Ureter (tissue), 1 donor: ENCODE measurements around the gene GIMD1. TPM values are rescaled to one million over a fixed set of nuclear protein-coding genes. Genes with fewer than 3 reads are reported as not detected.

Experiments used
- DNase-seq: peaks from one replicate; pipeline ENCODE4 v3.0.0-alpha.2; 2020; ENCODE audit warnings: low spot score
- total RNA-seq: library from RNA; stranded (reverse); gene quantifications from one replicate; pipeline ENCODE4 v1.2.4, GENCODE V29; 2023
- donor health status: DM: yes; HTN: yes; CAD: no.

The GIMD1 gene
- total RNA-seq, 1 donor from 2014 or later = not detected

GRCh38 chr4:106315476-106315967 is 53.1 kb downstream of the GIMD1 start:
- peak; percentile 60 for DNase-seq

DNA sequence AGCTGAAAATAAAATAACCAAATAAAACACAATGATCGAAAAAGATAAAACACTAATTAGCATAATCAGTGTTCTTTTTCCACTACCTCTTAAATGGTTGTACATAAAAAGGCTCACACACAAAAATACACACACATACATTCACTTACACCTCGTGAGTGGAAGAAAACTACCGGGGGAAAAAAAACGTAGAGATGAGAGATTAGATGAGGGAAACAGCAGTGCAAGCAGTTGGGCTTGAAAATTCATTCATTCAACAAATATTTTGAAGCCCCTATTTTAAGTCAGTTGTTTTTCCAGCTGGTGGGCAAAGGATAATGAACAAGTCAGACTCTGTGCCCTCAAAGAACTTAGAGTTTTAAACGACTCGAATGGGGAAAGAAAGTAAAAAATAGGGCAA is 53.6 kb downstream of the GIMD1 start:
- DNase-seq = no peak

- DNase-seq = no peak
Measured at GRCh38 chr4:106312997-106313522, 55.5 kb downstream of the GIMD1 start.

- DNase-seq = no peak
Measured at GRCh38 chr4:106312377-106312776, 56.2 kb downstream of the GIMD1 start.

Other genes with a start within 250 kb of the GIMD1 start
- gene TBCK, start 52.6 kb downstream of the GIMD1 start, total RNA-seq = 64.5 TPM
- 58.3 TPM for gene AIMP1, start 52.2 kb downstream of the GIMD1 start, total RNA-seq